Stimulated activated CD4-positive, alpha-beta T cell treated with anti-CD3 and anti-CD28 coated beads, Interleukin-1b, Interleukin-23, amount 100 ng/mL, for 48 hours (primary cell): ENCODE data around the gene MGLL.

Experiments used
- DNase-seq: peaks from one replicate; pipeline ENCODE4 v3.0.0-alpha.2; 2020

The MGLL gene

GRCh38 chr3:127646501-127647046, 175.7 kb downstream of the MGLL start:
- no peak for DNase-seq

- DNase-seq: no peak
Observed at GRCh38 chr3:127645371-127646015, 176.8 kb downstream of the MGLL start.

GRCh38 chr3:127644641-127645370, 177.5 kb downstream of the MGLL start:
- no peak for DNase-seq

- DNase-seq: no peak
Observed at GRCh38 chr3:127640042-127640355, 182.3 kb downstream of the MGLL start.

GRCh38 chr3:127639173-127640041, 182.9 kb downstream of the MGLL start:
- no peak for DNase-seq
